Germinal center (tissue), 1 donor: ENCODE results near the gene EARS2.

ENCODE experiments used
- DNase-seq: peaks from one replicate; pipeline ENCODE4 v3.0.0; 2012; ENCODE audit warnings: mixed read lengths, low spot score

Gene EARS2

GRCh38 chr16:23480257-23480656 lies 76.9 kb downstream of the EARS2 start:
- DNase-seq = no peak

DNA sequence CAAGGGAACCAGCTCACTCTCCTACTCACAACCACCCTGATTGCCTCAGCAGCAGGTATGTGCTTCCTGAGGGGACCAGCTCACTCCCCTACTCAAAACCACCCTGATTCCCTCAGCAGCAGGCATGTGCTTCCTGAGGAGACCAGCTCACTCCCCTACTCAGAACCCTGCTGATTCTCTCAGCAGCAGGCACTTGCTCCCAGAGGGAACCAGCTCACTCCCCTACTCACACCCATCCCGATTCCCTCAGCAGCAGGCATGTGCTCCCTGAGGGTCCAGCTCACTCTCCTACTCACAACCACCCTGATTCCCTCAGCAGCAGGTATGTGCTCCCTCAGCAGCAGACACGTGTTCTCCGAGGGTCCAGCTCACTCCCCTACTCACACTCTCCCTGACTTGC lies 78.0 kb downstream of the EARS2 start:
- DNase-seq = no peak

GRCh38 chr16:23478566-23478965 lies 78.6 kb downstream of the EARS2 start:
- no peak for DNase-seq

- DNase-seq = no peak
Measured at GRCh38 chr16:23476289-23476688, 80.9 kb downstream of the EARS2 start.
